Cardiac atrium fibroblast (primary cell): Measurements from ENCODE around the gene COL24A1. TPM values are rescaled to one million over a fixed set of nuclear protein-coding genes. Genes with fewer than 3 reads are reported as not detected.

Experiments
- total RNA-seq: library from RNA; depleted of rRNA; stranded (reverse); fragments of >200 nt; gene quantifications from 2 replicates; pipeline ENCODE4 v1.2.3, GENCODE V29; 2015

COL24A1 gene
- total RNA-seq, result 0.32 and 0.36 TPM in 2 replicates

GRCh38 chr1:86156566-86157455 is at the start of gene COL24A1:
COL24A1 (minus strand) TSS chr1:86156772; CDS start chr1:86156396, 376 bp downstream.

DNA sequence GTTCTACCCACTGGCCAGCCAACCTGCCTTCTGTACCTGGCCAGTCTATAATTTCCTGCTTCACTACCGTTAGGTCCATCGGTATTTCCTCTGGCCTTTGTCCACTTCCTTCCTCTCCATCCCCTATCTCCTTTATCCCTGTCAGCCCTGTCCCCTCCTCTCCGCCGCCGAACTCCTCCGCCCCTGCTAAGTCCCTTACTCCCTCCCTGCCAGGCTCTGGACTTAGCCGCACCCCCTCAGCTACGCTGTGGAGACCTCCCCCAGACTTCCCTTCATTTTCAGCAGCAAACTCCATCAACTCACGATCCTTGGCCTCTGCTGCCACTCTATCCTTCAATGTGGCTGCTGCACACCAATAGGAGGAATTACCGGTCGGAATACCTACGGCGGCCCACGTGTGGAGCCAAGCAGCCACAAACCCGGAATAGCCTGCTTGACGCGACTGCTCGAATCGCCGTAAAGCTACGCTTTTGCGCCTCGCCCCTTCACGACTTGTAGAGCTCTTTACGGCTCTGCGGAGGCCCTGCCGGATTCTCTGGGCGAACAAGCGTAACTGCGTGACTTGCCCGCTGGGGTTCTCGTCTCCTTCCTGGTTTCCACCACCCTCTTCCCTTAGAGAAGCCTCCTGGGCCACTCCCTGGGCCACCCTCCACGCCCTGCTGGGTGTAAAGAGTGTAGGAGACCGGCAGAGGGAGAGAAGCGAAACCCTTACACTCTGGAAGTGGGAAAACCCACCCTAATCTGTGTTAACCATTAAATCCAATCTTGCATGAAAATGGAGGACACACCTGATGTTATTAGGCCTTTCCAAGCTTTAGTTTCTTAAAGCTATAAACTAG is 448.4 kb downstream of the COL24A1 start, which contains the start of gene ZNHIT6:
Gene ZNHIT6, minus strand, starts transcription at position 444 of the 839 bp plus-strand sequence. Its CDS starts 149 bp downstream, at position 295.

Other genes with a start within 250 kb of the COL24A1 start
- gene ODF2L, start 239.6 kb upstream of the COL24A1 start, total RNA-seq, result 11.2 and 20.6 TPM in 2 replicates